H9 (cell line): ENCODE results near the gene HNF1A. TPM values are rescaled to one million over a fixed set of nuclear protein-coding genes. Genes with fewer than 3 reads are reported as not detected.

Source experiments
- DNase-seq: peaks from one replicate; pipeline ENCODE4 v3.0.0-alpha.2; 2017
- H2AFZ ChIP-seq: one replicate; pipeline ENCODE4 v1.6.1; 2013; ENCODE audit warnings: mild to moderate bottlenecking, low read length, control low read depth, moderate library complexity
- H2AK5ac ChIP-seq: 2 replicates; pipeline ENCODE4 v1.6.1; 2013; ENCODE audit warnings: low read length, control low read depth, mixed read lengths; ENCODE audit not compliant: insufficient read length
- H2BK120ac ChIP-seq: one replicate; pipeline ENCODE4 v1.6.1; 2013; ENCODE audit warnings: low read depth, mild to moderate bottlenecking, low read length, control low read depth, inconsistent platforms; ENCODE audit not compliant: poor library complexity, severe bottlenecking
- H2BK12ac ChIP-seq: 2 replicates; pipeline ENCODE4 v1.6.1; 2013; ENCODE audit warnings: low read length, control low read depth, mixed read lengths, low read depth; ENCODE audit not compliant: insufficient read length
- H2BK15ac ChIP-seq: 2 replicates; pipeline ENCODE4 v1.6.1; 2013; ENCODE audit warnings: low read depth, low read length, control low read depth
- H2BK20ac ChIP-seq: one replicate; pipeline ENCODE4 v1.6.1; 2013; ENCODE audit warnings: low read depth, mild to moderate bottlenecking, low read length, control low read depth, inconsistent platforms; ENCODE audit not compliant: poor library complexity, severe bottlenecking
- H2BK5ac ChIP-seq: 2 replicates; pipeline ENCODE4 v1.6.1; 2013; ENCODE audit warnings: low read length, control low read depth, mixed read lengths; ENCODE audit not compliant: insufficient read length
- H3K14ac ChIP-seq: 2 replicates; pipeline ENCODE4 v1.6.1; 2013; ENCODE audit warnings: low read length, control low read depth; ENCODE audit not compliant: insufficient read depth
- H3K18ac ChIP-seq: 2 replicates; pipeline ENCODE4 v1.6.1; 2013; ENCODE audit warnings: low read depth, mild to moderate bottlenecking, mixed read lengths, low read length, control low read depth; ENCODE audit not compliant: insufficient read length
- H3K23ac ChIP-seq: 2 replicates; pipeline ENCODE4 v1.6.1; 2013; ENCODE audit warnings: low read length, control low read depth, mixed read lengths, low read depth; ENCODE audit not compliant: insufficient read length
- H3K23me2 ChIP-seq: 2 replicates; pipeline ENCODE4 v1.6.1; 2013; ENCODE audit warnings: low read depth, mild to moderate bottlenecking, mixed read lengths, low read length, control low read depth; ENCODE audit not compliant: insufficient read length, poor library complexity, severe bottlenecking
- H3K27ac ChIP-seq: 2 replicates; pipeline ENCODE4 v1.5.1; 2013; ENCODE audit warnings: low read length, control low read depth, mixed read lengths, low read depth; ENCODE audit not compliant: insufficient read length
- H3K27me3 ChIP-seq: 2 replicates; pipeline ENCODE4 v1.6.1; 2013; ENCODE audit warnings: low read length, control low read depth, inconsistent platforms; ENCODE audit not compliant: insufficient read depth
- H3K4ac ChIP-seq: 2 replicates; pipeline ENCODE4 v1.6.1; 2013; ENCODE audit warnings: low read depth, mild to moderate bottlenecking, control low read depth, inconsistent platforms, low read length, moderate library complexity
- H3K4me1 ChIP-seq: 2 replicates; pipeline ENCODE4 v1.6.1; 2013; ENCODE audit warnings: low read length, control low read depth, inconsistent platforms; ENCODE audit not compliant: insufficient read depth
- H3K4me2 ChIP-seq: 2 replicates; pipeline ENCODE4 v1.6.1; 2013; ENCODE audit warnings: low read length, control low read depth, mixed read lengths; ENCODE audit not compliant: insufficient read length, insufficient read depth
- H3K56ac ChIP-seq: 2 replicates; pipeline ENCODE4 v1.6.1; 2013; ENCODE audit warnings: low read depth, mild to moderate bottlenecking, mixed read lengths, low read length, control low read depth; ENCODE audit not compliant: insufficient read length
- H3K79me1 ChIP-seq: 2 replicates; pipeline ENCODE4 v1.6.1; 2013; ENCODE audit warnings: low read depth, mild to moderate bottlenecking, moderate library complexity, low read length, control low read depth, inconsistent platforms; ENCODE audit not compliant: insufficient read depth, poor library complexity, severe bottlenecking
- H3K79me2 ChIP-seq: 2 replicates; pipeline ENCODE4 v1.6.1; 2013; ENCODE audit warnings: low read length, control low read depth, inconsistent platforms; ENCODE audit not compliant: insufficient read depth
- H3K9ac ChIP-seq: 2 replicates; pipeline ENCODE4 v1.6.1; 2013; ENCODE audit warnings: low read length, control low read depth, mixed read lengths; ENCODE audit not compliant: insufficient read length; ENCODE audit errors: extremely low read depth
- H3K9me3 ChIP-seq: one replicate; pipeline ENCODE4 v1.6.1; 2013; ENCODE audit warnings: low read depth, low read length, inconsistent platforms; ENCODE audit not compliant: control insufficient read depth
- H3T11ph ChIP-seq: one replicate; pipeline ENCODE4 v1.6.1; 2013; ENCODE audit warnings: mild to moderate bottlenecking, low read length, control low read depth, inconsistent platforms
- H4K20me1 ChIP-seq: one replicate; pipeline ENCODE4 v1.6.1; 2013; ENCODE audit not compliant: control insufficient read depth, insufficient read length, insufficient read depth
- H4K5ac ChIP-seq: 2 replicates; pipeline ENCODE4 v1.6.1; 2013; ENCODE audit warnings: low read depth, mild to moderate bottlenecking, mixed read lengths, low read length, control low read depth; ENCODE audit not compliant: insufficient read length
- H4K8ac ChIP-seq: replicated peaks from 2 replicates; pipeline ENCODE4 v1.6.1; 2013; ENCODE audit warnings: low read length, control low read depth, mixed read lengths, low read depth; ENCODE audit not compliant: insufficient read length
- H4K91ac ChIP-seq: 2 replicates; pipeline ENCODE4 v1.6.1; 2013; ENCODE audit warnings: low read depth, mild to moderate bottlenecking, moderate library complexity, mixed read lengths, low read length, control low read depth; ENCODE audit not compliant: insufficient read length
- H3K27ac Mint-ChIP-seq, 3 experiments: 2 replicates in 2 of 3; 3 replicates in 1 of 3; pipeline ENCODE4 v1.8.0; 2020 to 2021; ENCODE audit warnings: mixed read lengths in 3 of 3, mild to moderate bottlenecking in 1 of 3, moderate library complexity in 1 of 3
- H3K27me3 Mint-ChIP-seq: 2 replicates; pipeline ENCODE4 v1.8.0; 2021; ENCODE audit warnings: low read depth, mild to moderate bottlenecking, moderate library complexity, mixed read lengths
- H3K36me3 Mint-ChIP-seq, 3 experiments: 2 replicates in 2 of 3; 3 replicates in 1 of 3; pipeline ENCODE4 v1.8.0; 2020 to 2021; ENCODE audit warnings: low read depth in 3 of 3, mixed read lengths in 3 of 3; ENCODE audit not compliant: insufficient read depth in 1 of 3
- H3K4me1 Mint-ChIP-seq, 2 experiments: 2 replicates each; pipeline ENCODE4 v1.8.0; 2020; ENCODE audit warnings: mixed read lengths in 2 of 2
- H3K4me3 Mint-ChIP-seq, 2 experiments: 2 replicates in 1 of 2; 3 replicates in 1 of 2; pipeline ENCODE4 v1.8.0; 2020 to 2021; ENCODE audit warnings: mild to moderate bottlenecking in 2 of 2, mixed read lengths in 2 of 2, moderate library complexity in 1 of 2
- H3K9me3 Mint-ChIP-seq, 2 experiments: 2 replicates in 1 of 2; 3 replicates in 1 of 2; pipeline ENCODE4 v1.8.0; 2020; ENCODE audit warnings: mild to moderate bottlenecking in 2 of 2, mixed read lengths in 2 of 2, moderate library complexity in 1 of 2
- WGBS: extraction: QIAGEN DNeasy Blood & Tissue Kit; methylation state at CpG from one replicate; pipeline ENCODE4 v1.1.7; 2013; ENCODE audit warnings: missing lambda C conversion rate, low lambda C conversion rate, mixed read lengths; ENCODE audit not compliant: insufficient read length; ENCODE audit errors: extremely low coverage; 5-methylcytosine and 5-hydroxymethylcytosine counted together
- total RNA-seq: library from RNA; stranded (reverse); gene quantifications from 2 replicates; pipeline ENCODE4 v1.2.1, GENCODE V29; 2021
- TF ChIP-seq, protein P1 (sequence below): fragments of 200-600 bp; sonication (generic); conservative IDR thresholded peaks from 3 replicates; pipeline ENCODE4 v1.8.0; 2021; ENCODE audit warnings: antibody characterized with exemption, mild to moderate bottlenecking

Gene HNF1A
- total RNA-seq, 1 experiment from 2014 or later: not detected

DNA sequence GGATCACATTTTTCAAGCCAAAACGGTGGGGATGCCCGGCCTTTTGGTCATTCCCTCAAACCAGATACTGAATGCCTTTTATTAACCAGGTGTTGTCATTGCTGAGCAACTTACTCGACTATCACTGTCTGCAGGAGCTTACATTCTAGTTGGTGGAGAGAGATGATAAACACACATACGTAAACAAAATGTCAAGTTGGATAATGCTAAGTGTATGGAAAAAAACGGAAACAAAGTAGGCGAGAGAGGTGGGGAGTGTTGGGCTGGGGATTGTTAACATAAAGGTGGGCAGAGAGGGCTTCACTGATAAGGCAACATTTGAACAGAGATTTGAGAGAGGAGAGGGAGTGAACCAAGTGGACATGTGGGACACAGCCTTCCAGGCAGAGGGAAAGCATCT, 33.5 kb downstream of the HNF1A start:
- H3K4me3 Mint-ChIP-seq: no peak overlapping the region
- no peak overlapping the region for H3T11ph ChIP-seq

More for the DNA sequence above, 33.5 kb downstream of the HNF1A start:
- H2BK12ac ChIP-seq: no peak overlapping the region
- Mint-ChIP-seq H3K36me3 (peaks cover 24 to 60% (median 44%) of the 10 kb centered on the region in 3 experiments), H3K27me3 (no peaks in the 10 kb centered on the region), H3K9me3 (0 out of 5 replicates have a peak, but pooled peaks cover 0 to 2% of the 10 kb centered on the region in 2 experiments), H3K4me1 (peaks cover 8% of the 10 kb centered on the region in 2 experiments), H3K27ac (no peak overlapping the region; a peak in 1 of 7 replicates)
- no peak overlapping the region for H4K5ac ChIP-seq
- no peaks in the 10 kb centered on the region for H3K27me3 ChIP-seq
- H4K20me1 ChIP-seq: no peaks in the 10 kb centered on the region
- H4K91ac ChIP-seq: no peak overlapping the region
- H2BK20ac ChIP-seq: no peak overlapping the region
- H3K4ac ChIP-seq: no peak overlapping the region
- peaks cover 3% of the 10 kb centered on the region for H3K79me1 ChIP-seq
- no peak overlapping the region for H3K27ac ChIP-seq
- H2BK120ac ChIP-seq: no peak overlapping the region
- H2BK5ac ChIP-seq: no peak overlapping the region
- peaks cover 4% of the 10 kb centered on the region for H3K23me2 ChIP-seq
- WGBS: 100% methylated on average over 2 of the region's 6 CpGs
- no peak for DNase-seq
- no peaks in the 10 kb centered on the region for H3K79me2 ChIP-seq
- no peak overlapping the region for H3K56ac ChIP-seq
- no peak overlapping the region for H3K9ac ChIP-seq
- H3K9me3 ChIP-seq: no peaks in the 10 kb centered on the region
- H3K18ac ChIP-seq: no peak overlapping the region
- no peaks in the 10 kb centered on the region for H3K4me1 ChIP-seq
- H3K14ac ChIP-seq: no peak overlapping the region
- H3K23ac ChIP-seq: no peak overlapping the region
- no peak overlapping the region for H2AK5ac ChIP-seq
- H3K4me2 ChIP-seq: no peak overlapping the region
- TF ChIP-seq, protein P1, sequence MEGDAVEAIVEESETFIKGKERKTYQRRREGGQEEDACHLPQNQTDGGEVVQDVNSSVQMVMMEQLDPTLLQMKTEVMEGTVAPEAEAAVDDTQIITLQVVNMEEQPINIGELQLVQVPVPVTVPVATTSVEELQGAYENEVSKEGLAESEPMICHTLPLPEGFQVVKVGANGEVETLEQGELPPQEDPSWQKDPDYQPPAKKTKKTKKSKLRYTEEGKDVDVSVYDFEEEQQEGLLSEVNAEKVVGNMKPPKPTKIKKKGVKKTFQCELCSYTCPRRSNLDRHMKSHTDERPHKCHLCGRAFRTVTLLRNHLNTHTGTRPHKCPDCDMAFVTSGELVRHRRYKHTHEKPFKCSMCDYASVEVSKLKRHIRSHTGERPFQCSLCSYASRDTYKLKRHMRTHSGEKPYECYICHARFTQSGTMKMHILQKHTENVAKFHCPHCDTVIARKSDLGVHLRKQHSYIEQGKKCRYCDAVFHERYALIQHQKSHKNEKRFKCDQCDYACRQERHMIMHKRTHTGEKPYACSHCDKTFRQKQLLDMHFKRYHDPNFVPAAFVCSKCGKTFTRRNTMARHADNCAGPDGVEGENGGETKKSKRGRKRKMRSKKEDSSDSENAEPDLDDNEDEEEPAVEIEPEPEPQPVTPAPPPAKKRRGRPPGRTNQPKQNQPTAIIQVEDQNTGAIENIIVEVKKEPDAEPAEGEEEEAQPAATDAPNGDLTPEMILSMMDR: no peak
- no peak overlapping the region for H4K8ac ChIP-seq
- no peak overlapping the region for H2BK15ac ChIP-seq
- H2AFZ ChIP-seq: no peak overlapping the region
